ENCODE measurements around the gene ERP27. TPM values are rescaled to one million over a fixed set of nuclear protein-coding genes. Genes with fewer than 3 reads are reported as not detected.

The ERP27 gene
- total RNA-seq, 1 donor from 2014 or later = 5.4 TPM

DNA sequence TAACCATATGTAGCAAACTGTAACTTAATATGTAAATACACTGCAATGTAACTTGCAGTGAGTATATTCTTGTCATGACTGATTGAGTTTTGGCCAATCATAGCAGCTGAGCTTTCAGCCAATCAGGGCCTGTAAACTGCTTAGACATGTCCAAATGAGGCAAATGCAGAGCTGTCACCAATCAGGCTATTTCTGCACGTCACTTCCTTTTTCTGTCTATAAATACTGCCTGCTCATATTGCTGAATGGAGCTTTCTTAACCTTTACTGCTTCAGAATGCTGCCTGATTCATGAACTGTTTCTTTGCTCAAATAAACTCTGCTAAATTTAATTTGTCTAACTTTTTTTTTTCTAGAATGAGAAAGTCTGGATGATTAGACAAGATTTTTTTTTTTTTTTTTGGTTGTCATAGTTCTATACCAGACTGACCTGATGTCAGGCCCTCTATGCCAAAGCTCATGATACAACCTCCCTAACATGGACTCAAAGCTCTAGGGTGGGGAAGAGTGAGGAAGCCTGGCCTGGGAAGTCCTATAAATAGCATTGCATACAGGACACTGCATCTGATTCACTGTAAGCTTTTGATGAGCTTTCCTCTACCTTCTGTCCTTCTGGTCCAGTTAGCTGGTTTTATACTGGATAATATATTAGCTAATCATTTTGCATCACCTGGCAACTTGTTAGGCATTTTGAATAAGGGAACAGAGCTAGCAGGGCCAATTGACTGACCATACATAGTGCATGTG lies 64.7 kb downstream of the ERP27 start:
- ChIA-PET CTCF (no interaction called here), POLR2A (interaction anchor here (0.7 kb wide), 1 partner anchor 75 kb away, joined by 5 read pairs; no protein-coding TSS in a partner anchor)
- Mint-ChIP-seq H3K27me3 (no peaks in the 10 kb centered on the region), H3K27ac (no peak overlapping the region), H3K9me3 (no peaks in the 10 kb centered on the region), H3K4me1 (no peaks in the 10 kb centered on the region), H3K4me3 (no peak overlapping the region), H3K36me3 (ENCODE audit: low read depth) (no peaks in the 10 kb centered on the region)
- ATAC-seq (ENCODE audit: low read depth) (no peak), DNase-seq (no peak)
- intact Hi-C loops (cut with micrococcal nuclease) = loop anchor here (2.0 kb wide), 1 partner anchor 15 kb away; no protein-coding TSS in a partner anchor
- TF ChIP-seq, protein P1, sequence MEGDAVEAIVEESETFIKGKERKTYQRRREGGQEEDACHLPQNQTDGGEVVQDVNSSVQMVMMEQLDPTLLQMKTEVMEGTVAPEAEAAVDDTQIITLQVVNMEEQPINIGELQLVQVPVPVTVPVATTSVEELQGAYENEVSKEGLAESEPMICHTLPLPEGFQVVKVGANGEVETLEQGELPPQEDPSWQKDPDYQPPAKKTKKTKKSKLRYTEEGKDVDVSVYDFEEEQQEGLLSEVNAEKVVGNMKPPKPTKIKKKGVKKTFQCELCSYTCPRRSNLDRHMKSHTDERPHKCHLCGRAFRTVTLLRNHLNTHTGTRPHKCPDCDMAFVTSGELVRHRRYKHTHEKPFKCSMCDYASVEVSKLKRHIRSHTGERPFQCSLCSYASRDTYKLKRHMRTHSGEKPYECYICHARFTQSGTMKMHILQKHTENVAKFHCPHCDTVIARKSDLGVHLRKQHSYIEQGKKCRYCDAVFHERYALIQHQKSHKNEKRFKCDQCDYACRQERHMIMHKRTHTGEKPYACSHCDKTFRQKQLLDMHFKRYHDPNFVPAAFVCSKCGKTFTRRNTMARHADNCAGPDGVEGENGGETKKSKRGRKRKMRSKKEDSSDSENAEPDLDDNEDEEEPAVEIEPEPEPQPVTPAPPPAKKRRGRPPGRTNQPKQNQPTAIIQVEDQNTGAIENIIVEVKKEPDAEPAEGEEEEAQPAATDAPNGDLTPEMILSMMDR (IDR thresholded peaks at IDR 0.05) = no peak

DNA sequence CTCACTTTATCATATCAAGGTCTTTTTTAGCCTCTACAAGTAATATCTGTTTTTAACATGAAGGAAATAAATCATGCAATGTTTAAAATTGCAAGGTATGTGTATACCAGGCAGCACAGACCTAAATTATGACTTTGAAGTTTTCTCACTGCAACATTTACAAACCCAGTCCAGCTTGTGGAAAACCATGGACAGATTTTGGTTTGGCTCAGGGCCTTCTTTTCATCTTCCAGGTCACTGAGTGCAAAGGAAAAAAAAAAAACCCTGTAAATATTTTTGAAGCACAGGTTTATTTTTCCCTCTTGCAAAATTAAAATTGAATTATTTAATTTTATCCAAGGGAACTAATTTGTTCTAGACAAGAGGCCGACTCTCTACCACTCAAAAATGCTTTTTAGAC lies 66.5 kb downstream of the ERP27 start:
- TF ChIP-seq, protein P1 (IDR thresholded peaks at IDR 0.05) = no peak
- no peak overlapping the region for H3K4me3 Mint-ChIP-seq
- intact Hi-C loops (cut with micrococcal nuclease) = no loop called here
- DNase-seq (no peak), ATAC-seq (ENCODE audit: low read depth) (no peak)
- ChIA-PET CTCF (no interaction called here), POLR2A (no interaction called here)
- no peaks in the 10 kb centered on the region for H3K36me3 Mint-ChIP-seq (ENCODE audit: low read depth)
- no peak overlapping the region for H3K27ac Mint-ChIP-seq
- no peaks in the 10 kb centered on the region for H3K4me1 Mint-ChIP-seq
- no peaks in the 10 kb centered on the region for H3K9me3 Mint-ChIP-seq
- peaks cover 5% of the 10 kb centered on the region for H3K27me3 Mint-ChIP-seq

DNA sequence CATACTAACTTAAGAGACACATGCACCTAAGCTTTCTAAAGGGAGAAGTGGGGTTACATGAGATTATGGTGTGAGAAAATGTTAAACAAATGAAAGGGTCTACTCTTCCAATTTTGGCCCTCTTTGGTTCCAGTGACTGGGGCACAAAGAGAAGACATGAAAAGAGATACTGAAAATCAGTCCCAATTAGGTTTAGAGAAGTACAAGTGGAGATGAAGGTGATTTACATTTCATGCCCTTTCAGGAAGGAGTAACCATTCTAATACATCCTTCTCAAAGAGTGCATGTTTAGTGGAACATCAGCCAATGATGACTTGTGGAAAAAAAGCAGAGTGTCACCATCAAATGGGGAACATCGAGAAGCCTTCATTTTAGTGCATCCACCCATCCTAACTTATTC lies 67.1 kb downstream of the ERP27 start:
- TF ChIP-seq, protein P1 (IDR thresholded peaks at IDR 0.05) = no peak

DNA sequence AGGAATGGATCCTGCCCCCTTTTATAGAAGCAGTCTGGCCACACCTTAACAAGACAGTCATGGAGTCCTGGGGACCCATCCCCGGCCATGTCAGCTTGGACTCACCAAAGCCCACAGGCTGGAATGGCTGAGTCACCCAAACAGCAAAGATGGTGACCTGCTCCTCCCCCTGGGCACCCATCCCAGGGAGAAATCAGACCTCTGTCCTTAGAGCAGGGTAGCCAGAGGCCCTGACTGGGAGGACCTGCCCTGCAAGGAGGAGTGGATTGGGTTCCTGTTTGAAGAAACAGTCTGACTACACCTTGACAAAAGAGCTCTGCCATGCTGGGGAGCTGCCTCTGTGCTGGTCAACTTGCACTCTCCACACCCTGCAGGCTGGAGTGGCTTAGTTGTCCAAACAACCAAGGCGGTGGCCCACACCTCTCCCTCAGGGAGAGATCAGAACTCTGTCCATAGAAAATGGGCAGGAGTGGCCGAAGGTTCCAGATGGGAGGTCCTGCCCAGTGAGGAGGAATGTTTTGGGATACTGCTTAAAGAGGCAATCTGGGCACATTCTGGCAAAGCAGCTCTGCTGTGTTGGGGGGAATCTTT lies 69.3 kb downstream of the ERP27 start:
- H3K9me3 Mint-ChIP-seq = peaks cover 2% of the 10 kb centered on the region
- no peak overlapping the region for H3K4me3 Mint-ChIP-seq
- POLR2A ChIA-PET = no interaction called here
- H3K36me3 Mint-ChIP-seq (ENCODE audit: low read depth) = no peaks in the 10 kb centered on the region
- H3K27me3 Mint-ChIP-seq = peaks cover 7% of the 10 kb centered on the region
- no peak overlapping the region for H3K27ac Mint-ChIP-seq
- CTCF ChIA-PET = no interaction called here
- H3K4me1 Mint-ChIP-seq = no peaks in the 10 kb centered on the region
- TF ChIP-seq, protein P1 (IDR thresholded peaks at IDR 0.05) = no peak
- DNase-seq (no peak), ATAC-seq (ENCODE audit: low read depth) (no peak)
- intact Hi-C loops (cut with micrococcal nuclease) = no loop called here

More for the DNA sequence above, 67.1 kb downstream of the ERP27 start:
- no peak for ATAC-seq (ENCODE audit: low read depth)
- no peak for DNase-seq
- Mint-ChIP-seq H3K27me3 (peaks cover 5% of the 10 kb centered on the region), H3K36me3 (ENCODE audit: low read depth) (no peaks in the 10 kb centered on the region), H3K4me1 (no peaks in the 10 kb centered on the region), H3K9me3 (no peaks in the 10 kb centered on the region), H3K27ac (no peak overlapping the region), H3K4me3 (no peak overlapping the region)
- intact Hi-C loops (cut with micrococcal nuclease) = no loop called here
- ChIA-PET POLR2A (no interaction called here), CTCF (no interaction called here)

Other genes starting within 250 kb of the ERP27 start
- 0.22 and 0.32 TPM in 2 replicates for gene GUCY2C, start 241.9 kb downstream of the ERP27 start, total RNA-seq
- 86.3 and 89.4 TPM in 2 replicates for gene WBP11, start 135.1 kb downstream of the ERP27 start, total RNA-seq
- 0.64 and 0.69 TPM in 2 replicates for gene C12orf60, start 134.9 kb downstream of the ERP27 start, total RNA-seq
- not detected in 2 replicates for gene SMCO3, start 124.4 kb downstream of the ERP27 start, total RNA-seq
- not detected in 2 replicates for gene ART4, start 95.0 kb downstream of the ERP27 start, total RNA-seq
- not detected in 2 replicates for gene MGP, start 52.7 kb downstream of the ERP27 start, total RNA-seq
- gene ARHGDIB, start 23.1 kb upstream of the ERP27 start, total RNA-seq = 680 and 738 TPM in 2 replicates
- gene PDE6H, start 34.5 kb upstream of the ERP27 start, total RNA-seq = not detected in 2 replicates